HG03469 (cell line): ENCODE results near the gene ZNF506.
"Not testable (repeated sequence)": the region's sequence is repeated elsewhere in the genome, so short reads cannot be mapped to it uniquely, and the experiment has no call there.

ENCODE experiments used
- ATAC-seq: cut with Tn5 transposase; IDR thresholded peaks from one replicate; pipeline ENCODE4 v1.9.1; 2021; ENCODE audit warnings: mild to moderate bottlenecking, moderate library complexity, moderate number of reproducible peaks; ENCODE audit not compliant: unreplicated experiment

Gene ZNF506

GRCh38 chr19:19781791-19782190 is 39.8 kb downstream of the ZNF506 start:
- not testable (repeated sequence) for ATAC-seq

GRCh38 chr19:19778666-19779065 is 42.9 kb downstream of the ZNF506 start:
- no peak for ATAC-seq

GRCh38 chr19:19777692-19778091 is 43.9 kb downstream of the ZNF506 start:
- ATAC-seq = no peak

GRCh38 chr19:19776206-19777008 is 45.1 kb downstream of the ZNF506 start:
- peak; percentile 98 for ATAC-seq

- no peak for ATAC-seq
Measured at GRCh38 chr19:19775891-19776205, 45.7 kb downstream of the ZNF506 start.

- ATAC-seq = no peak
Measured at GRCh38 chr19:19774354-19775033, 47.1 kb downstream of the ZNF506 start.

GRCh38 chr19:19771963-19772362 is 49.6 kb downstream of the ZNF506 start:
- not testable (repeated sequence) for ATAC-seq

GRCh38 chr19:19769971-19770370 is 51.6 kb downstream of the ZNF506 start:
- ATAC-seq = not testable (repeated sequence)

- ATAC-seq = no peak
Measured at GRCh38 chr19:19758164-19758563, 63.4 kb downstream of the ZNF506 start.

GRCh38 chr19:19752760-19753403 is 68.7 kb downstream of the ZNF506 start:
- no peak for ATAC-seq

GRCh38 chr19:19751846-19752245 is 69.7 kb downstream of the ZNF506 start:
- no peak for ATAC-seq

- no peak for ATAC-seq
Measured at GRCh38 chr19:19750842-19751790, 70.4 kb downstream of the ZNF506 start.

- ATAC-seq = no peak
Measured at GRCh38 chr19:19749908-19750841, 71.4 kb downstream of the ZNF506 start.

- no peak for ATAC-seq
Measured at GRCh38 chr19:19749117-19749907, 72.2 kb downstream of the ZNF506 start.

GRCh38 chr19:19748249-19748938 is 73.2 kb downstream of the ZNF506 start:
- ATAC-seq = no peak

GRCh38 chr19:19747357-19748220 is 74.0 kb downstream of the ZNF506 start:
- no peak for ATAC-seq
